ENCODE measurements around the gene HIP1.
A peak's percentile ranks its signal among the peaks of the same experiment; 100 is the strongest.
"Not testable (repeated sequence)": the region's sequence is repeated elsewhere in the genome, so short reads cannot be mapped to it uniquely, and the experiment has no call there.

The HIP1 gene

GRCh38 chr7:75567948-75568595 lies 170.7 kb downstream of the HIP1 start:
- DNase-seq = no peak

- DNase-seq = no peak
These were observed 173.5 kb downstream of the HIP1 start for GRCh38 chr7:75565132-75565837.

GRCh38 chr7:75563171-75563570 lies 175.6 kb downstream of the HIP1 start:
- no peak for DNase-seq

GRCh38 chr7:75559976-75560365 lies 178.8 kb downstream of the HIP1 start:
- DNase-seq = no peak

DNA sequence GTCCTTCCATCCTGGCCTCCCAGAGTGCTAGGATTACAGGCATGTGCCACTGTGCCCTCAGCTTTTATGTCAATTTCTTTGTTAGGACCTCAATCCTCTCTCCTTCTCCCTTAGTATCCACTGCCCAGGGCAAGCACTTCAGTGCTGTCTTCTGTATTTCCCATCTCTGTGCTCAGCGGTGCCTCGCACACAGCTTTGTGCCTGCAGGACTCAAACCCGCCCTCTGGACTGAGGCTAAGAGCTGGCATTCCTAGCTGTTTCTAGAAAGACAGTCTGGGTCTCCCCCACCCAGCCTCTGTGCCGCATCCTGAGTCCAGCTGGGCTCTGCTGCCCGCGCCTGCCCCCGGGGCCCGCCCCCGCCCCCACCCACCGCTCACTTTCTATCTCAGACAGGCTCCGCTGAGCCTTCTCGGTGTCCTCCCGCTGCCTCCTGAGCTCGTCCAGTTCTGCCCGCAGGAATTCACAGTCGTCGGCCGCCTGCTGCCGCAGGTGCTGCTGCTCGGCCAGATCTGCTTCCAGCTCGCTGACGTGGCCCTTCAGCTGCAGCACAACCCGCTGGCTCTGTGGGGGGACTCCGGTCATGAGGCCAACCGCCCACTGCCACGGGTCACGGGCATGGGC lies 179.3 kb downstream of the HIP1 start:
- DNase-seq = no peak

- DNase-seq = not testable (repeated sequence)
These were observed 181.9 kb downstream of the HIP1 start for GRCh38 chr7:75556835-75557234.

DNA sequence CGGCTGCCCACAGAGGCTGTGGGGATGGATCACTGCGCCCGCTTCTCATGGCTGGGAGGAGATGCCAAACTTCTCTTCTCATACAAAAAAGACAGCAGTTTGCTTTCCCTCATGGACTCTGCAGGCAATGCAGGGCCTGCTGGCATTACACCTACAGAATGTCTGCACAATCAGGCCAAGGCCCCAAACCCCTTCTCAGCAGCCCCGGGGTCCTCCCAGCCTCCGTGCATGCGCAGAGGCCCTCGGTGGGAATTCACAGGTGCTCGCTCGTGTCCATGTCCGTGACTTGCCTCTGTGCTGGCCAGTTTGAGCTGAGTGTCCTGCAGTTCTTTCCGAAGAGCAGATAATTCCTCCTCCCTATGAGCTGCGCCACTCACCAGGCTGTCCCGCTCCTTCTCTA lies 183.0 kb downstream of the HIP1 start:
- no peak for DNase-seq

DNA sequence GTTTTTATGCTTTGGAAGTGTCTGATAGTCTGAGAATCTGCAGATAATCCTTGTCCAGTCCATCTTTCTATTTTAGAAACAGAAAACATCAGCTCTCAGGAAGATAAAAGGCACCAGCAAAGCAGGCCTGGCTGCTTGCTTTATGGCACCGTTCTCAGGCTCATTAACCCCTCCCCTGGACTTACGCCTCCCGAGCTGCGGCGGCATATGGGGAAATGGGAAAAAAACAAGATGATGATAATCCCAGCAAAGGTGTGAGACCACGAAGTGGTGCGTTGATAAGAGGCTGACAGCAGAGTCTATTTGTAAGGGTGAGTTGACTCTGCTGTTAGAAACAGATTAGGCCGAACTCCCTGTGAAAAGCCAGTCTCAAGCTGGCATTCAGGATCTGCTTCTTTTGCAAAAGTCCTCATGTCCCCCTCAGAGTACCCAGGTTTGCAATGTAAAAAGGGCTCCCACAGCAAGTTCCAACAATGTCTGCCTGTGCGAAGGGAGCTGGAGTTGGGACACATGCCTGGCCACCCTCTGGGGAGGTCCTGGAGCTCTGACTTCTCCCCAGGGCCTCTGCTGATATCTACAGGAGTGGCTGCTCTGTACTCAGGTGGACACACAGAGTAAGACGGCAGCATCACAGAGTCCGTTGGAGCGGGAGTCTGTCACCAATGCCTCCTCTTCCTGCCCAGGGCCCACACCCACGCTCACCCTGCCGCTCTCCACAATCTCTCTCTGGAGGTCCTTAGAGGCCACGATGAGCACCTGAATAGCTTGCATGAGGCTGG lies 192.3 kb downstream of the HIP1 start:
- no peak for DNase-seq

GRCh38 chr7:75537731-75538130 lies 201.0 kb downstream of the HIP1 start:
- no peak for DNase-seq

DNA sequence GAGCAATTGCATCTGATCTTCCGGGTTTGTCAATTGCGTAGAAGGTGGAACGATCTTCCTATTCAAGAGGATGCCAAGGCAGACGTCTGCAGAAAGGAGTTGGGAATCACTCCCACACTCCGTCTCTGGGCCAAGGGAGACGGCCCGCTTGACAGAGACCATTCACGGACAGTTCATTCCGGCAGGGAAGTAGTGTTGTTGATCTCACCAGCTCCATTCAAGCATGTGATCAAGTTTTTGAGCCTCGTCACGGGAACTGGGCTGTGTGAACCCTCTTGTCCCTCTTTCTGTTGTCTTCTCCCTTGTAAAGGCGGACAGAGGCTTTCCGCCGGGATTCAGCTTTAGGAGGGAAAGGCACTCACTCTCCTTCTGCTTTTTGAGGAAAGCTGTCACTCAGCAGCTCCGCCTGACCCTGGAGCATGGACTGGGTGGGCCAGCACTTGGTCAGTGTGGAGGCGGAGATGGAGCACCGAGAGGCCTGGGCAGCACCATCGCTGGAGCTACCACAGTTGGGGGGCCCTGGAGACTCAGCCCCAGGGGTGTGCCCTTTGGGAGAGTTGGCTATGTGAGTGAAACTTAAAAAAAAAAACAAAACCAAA lies 201.7 kb downstream of the HIP1 start:
- DNase-seq = no peak

- DNase-seq = no peak
These were observed 202.2 kb downstream of the HIP1 start for GRCh38 chr7:75536491-75536890.

DNA sequence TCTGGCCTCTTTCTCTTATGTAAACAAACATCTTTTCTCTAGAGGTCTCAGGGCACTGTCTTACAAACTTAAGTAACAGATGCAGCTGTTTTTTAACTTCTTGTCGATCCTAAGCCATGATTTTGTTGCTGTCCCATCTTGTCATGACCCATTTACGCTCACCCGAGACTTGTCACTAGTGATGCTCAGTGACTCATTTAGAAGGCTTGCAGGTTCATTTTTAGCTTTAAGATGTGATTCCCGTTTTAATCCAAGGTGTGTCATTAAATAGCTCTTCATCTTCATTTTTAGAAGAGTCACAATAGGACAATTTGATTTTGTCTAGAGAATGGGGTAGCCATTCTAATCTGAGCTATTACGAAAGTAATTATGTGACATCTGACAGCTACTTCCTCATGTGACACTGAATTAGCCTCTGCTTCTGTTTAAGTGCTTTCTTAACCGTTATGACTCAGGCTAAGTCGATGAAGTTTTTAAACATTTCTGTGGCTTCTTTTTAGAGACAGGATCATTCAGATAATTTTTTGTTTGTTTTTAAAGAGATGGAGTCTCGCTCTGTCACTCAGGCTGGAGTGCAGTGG lies 203.9 kb downstream of the HIP1 start:
- DNase-seq = no peak

GRCh38 chr7:75533926-75534325 lies 204.8 kb downstream of the HIP1 start:
- no peak for DNase-seq

- DNase-seq = no peak
These were observed 206.1 kb downstream of the HIP1 start for GRCh38 chr7:75532639-75533038.

GRCh38 chr7:75531359-75531821 lies 207.4 kb downstream of the HIP1 start:
- no peak for DNase-seq

GRCh38 chr7:75527224-75527722 lies 211.5 kb downstream of the HIP1 start:
- DNase-seq = not testable (repeated sequence)

- DNase-seq = not testable (repeated sequence)
These were observed 217.0 kb downstream of the HIP1 start for GRCh38 chr7:75521727-75522126.

GRCh38 chr7:75518842-75519241 lies 219.9 kb downstream of the HIP1 start:
- not testable (repeated sequence) for DNase-seq

GRCh38 chr7:75509033-75509432 lies 229.7 kb downstream of the HIP1 start:
- DNase-seq = not testable (repeated sequence)

GRCh38 chr7:75492020-75492419 lies 246.7 kb downstream of the HIP1 start, which contains the start of gene SPDYE5:
Gene SPDYE5 (plus strand): TSS chr7:75492320. CDS start chr7:75494048, 1,728 bp downstream.
- not testable (repeated sequence) for DNase-seq

GRCh38 chr7:75485979-75486643 lies 252.6 kb downstream of the HIP1 start, which contains the start of gene POM121C:
Gene POM121C (minus strand): TSS chr7:75486299. CDS start chr7:75441496, 44,803 bp downstream.
- peak; percentile 76 for DNase-seq
